ENCODE results near the gene AGBL4. TPM values are rescaled to one million over a fixed set of nuclear protein-coding genes. Genes with fewer than 3 reads are reported as not detected.

Gene AGBL4
- polyA plus RNA-seq, 3 donors: 0.05 TPM; not detected in 2

DNA sequence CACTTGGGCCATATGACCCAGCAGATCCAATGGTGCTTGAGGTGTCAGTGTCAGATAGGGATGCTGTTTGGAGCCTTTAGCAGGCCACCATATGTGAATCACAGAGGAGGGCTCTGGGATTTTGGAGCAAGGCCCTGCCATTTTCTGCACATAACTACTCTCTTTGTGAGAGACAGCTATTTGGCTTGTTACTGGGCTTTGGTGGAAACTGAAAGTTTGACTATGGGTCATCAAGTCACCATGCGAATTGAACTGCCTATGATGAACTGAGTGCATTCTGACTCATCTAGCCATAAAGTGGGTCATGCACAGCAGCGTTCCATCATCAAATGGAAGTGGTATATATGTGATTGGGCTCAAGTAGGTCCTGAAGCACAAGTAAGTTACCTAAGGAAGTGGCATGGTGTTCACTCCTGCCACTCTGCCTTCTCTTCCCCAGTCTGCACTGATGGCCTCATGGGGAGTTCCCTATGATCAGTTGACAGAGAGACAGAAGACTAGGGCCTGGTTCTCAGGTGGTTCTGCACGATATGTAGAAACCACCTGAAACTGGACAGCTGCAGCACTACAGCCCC lies 447.3 kb downstream of the AGBL4 start:
- H3K4me1 Mint-ChIP-seq: no peaks in the 10 kb centered on the region
- no peak overlapping the region for H3K4me3 Mint-ChIP-seq
- no peak overlapping the region for H3K27ac Mint-ChIP-seq

DNA sequence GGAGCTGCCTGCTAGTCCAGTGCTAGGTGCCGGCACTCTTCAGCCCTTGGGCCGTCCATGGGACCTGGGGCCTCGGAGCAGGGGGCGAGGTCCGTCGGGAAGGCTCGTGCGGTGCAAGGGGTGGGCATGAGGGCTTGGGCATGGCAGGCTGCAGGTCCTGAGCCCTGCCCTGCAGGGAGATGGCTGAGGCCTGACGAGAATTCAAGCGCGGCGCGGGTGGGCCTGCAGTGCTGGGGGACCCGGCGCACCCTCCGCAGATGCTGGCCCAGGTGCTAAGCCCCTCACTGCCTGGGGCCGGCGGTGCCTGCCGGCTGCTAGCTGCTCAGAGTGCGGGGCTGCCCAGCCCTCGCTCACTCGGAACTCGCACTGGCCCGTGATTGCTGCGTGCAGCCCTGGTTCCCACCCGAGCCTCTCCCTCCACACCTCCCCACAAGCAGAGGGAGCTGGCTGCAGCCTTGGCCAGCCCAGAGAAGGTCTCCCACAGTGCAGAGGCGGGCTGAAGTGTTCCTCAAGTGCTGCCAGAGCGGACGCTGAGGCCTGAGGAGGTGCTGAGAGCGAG lies 467.0 kb downstream of the AGBL4 start:
- Histone ChIP-seq H3K79me2 (ENCODE audit: insufficient read depth, low read length) (no peaks in the 10 kb centered on the region), H3K4me1 (ENCODE audit: control insufficient read depth in 1 of 2, insufficient read depth in 2 of 2, low read length in 2 of 2) (no peaks in the 10 kb centered on the region), H3K9ac (ENCODE audit: insufficient read depth, low read length, poor library complexity, severe bottlenecking) (no peak overlapping the region), H3K4me2 (replicated peaks; ENCODE audit: extremely low read depth, low read length, poor library complexity, severe bottlenecking) (no peak overlapping the region), H4K20me1 (ENCODE audit: insufficient read depth, low read length) (no peaks in the 10 kb centered on the region), H3K36me3 (replicated peaks in 1 of 2; ENCODE audit: control insufficient read depth in 1 of 2, insufficient read depth in 2 of 2, low read length in 2 of 2) (no peaks in the 10 kb centered on the region), H3K27me3 (ENCODE audit: control insufficient read depth in 2 of 2, insufficient read depth in 2 of 2, low read length in 2 of 2) (no peaks in the 10 kb centered on the region), H2AFZ (ENCODE audit: insufficient read depth, low read depth, low read length, poor library complexity, severe bottlenecking) (no peak overlapping the region), H3K9me3 (replicated peaks in 1 of 2; ENCODE audit: control insufficient read depth in 1 of 2, insufficient read depth in 1 of 2, low read length in 2 of 2) (peaks cover 42 to 53% of the 10 kb centered on the region in 2 donors), H3K27ac (ENCODE audit: low read depth in 1 of 2, low read length in 2 of 2) (no peak overlapping the region), H3K4me3 (replicated peaks in 1 of 3; ENCODE audit: low read depth in 2 of 3, low read length in 3 of 3) (no peak overlapping the region)
- H3K9me3 Mint-ChIP-seq: peaks cover 19 to 44% (median 24%) of the 10 kb centered on the region in 7 donors
- WGBS (ENCODE audit: insufficient coverage): 97% methylated on average over 25 of the region's 30 CpGs
- H3K4me1 Mint-ChIP-seq: no peaks in the 10 kb centered on the region
- peaks cover 0 to 2% (median 0%) of the 10 kb centered on the region in 3 donors for H3K27me3 Mint-ChIP-seq (ENCODE audit: low read depth in 3 of 3)
- no peak for DNase-seq
- TF ChIP-seq, protein P1, sequence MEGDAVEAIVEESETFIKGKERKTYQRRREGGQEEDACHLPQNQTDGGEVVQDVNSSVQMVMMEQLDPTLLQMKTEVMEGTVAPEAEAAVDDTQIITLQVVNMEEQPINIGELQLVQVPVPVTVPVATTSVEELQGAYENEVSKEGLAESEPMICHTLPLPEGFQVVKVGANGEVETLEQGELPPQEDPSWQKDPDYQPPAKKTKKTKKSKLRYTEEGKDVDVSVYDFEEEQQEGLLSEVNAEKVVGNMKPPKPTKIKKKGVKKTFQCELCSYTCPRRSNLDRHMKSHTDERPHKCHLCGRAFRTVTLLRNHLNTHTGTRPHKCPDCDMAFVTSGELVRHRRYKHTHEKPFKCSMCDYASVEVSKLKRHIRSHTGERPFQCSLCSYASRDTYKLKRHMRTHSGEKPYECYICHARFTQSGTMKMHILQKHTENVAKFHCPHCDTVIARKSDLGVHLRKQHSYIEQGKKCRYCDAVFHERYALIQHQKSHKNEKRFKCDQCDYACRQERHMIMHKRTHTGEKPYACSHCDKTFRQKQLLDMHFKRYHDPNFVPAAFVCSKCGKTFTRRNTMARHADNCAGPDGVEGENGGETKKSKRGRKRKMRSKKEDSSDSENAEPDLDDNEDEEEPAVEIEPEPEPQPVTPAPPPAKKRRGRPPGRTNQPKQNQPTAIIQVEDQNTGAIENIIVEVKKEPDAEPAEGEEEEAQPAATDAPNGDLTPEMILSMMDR (IDR thresholded peaks at IDR 0.05): no peak
- no peaks in the 10 kb centered on the region for H3K36me3 Mint-ChIP-seq
- H3K4me3 Mint-ChIP-seq: no peak overlapping the region
- intact Hi-C loops (cut with micrococcal nuclease): no loop called here
- no peak overlapping the region for H3K27ac Mint-ChIP-seq

More for the DNA sequence above, 447.3 kb downstream of the AGBL4 start:
- H3K4me1 ChIP-seq (ENCODE audit: control insufficient read depth in 1 of 2, insufficient read depth in 2 of 2, low read length in 2 of 2): no peaks in the 10 kb centered on the region
- WGBS (ENCODE audit: insufficient coverage): 100% methylated on average over 1 of the region's 3 CpGs
- intact Hi-C loops (cut with micrococcal nuclease): no loop called here
- no peaks in the 10 kb centered on the region for H3K27me3 ChIP-seq (ENCODE audit: control insufficient read depth in 2 of 2, insufficient read depth in 2 of 2, low read length in 2 of 2)
- no peak overlapping the region for H3K4me3 ChIP-seq (replicated peaks in 1 of 3; ENCODE audit: low read depth in 2 of 3, low read length in 3 of 3)
- DNase-seq: no peak
- H3K4me2 ChIP-seq (replicated peaks; ENCODE audit: extremely low read depth, low read length, poor library complexity, severe bottlenecking): no peak overlapping the region
- H2AFZ ChIP-seq (ENCODE audit: insufficient read depth, low read depth, low read length, poor library complexity, severe bottlenecking): no peak overlapping the region
- TF ChIP-seq, protein P1 (IDR thresholded peaks at IDR 0.05): no peak
- no peak overlapping the region for H3K27ac ChIP-seq (ENCODE audit: low read depth in 1 of 2, low read length in 2 of 2)
- H3K9me3 Mint-ChIP-seq: peaks cover 9 to 26% (median 16%) of the 10 kb centered on the region in 7 donors
- H4K20me1 ChIP-seq (ENCODE audit: insufficient read depth, low read length): no peaks in the 10 kb centered on the region
- H3K36me3 ChIP-seq (replicated peaks in 1 of 2; ENCODE audit: control insufficient read depth in 1 of 2, insufficient read depth in 2 of 2, low read length in 2 of 2): no peaks in the 10 kb centered on the region
- H3K36me3 Mint-ChIP-seq: no peaks in the 10 kb centered on the region
- H3K79me2 ChIP-seq (ENCODE audit: insufficient read depth, low read length): no peaks in the 10 kb centered on the region
- H3K27me3 Mint-ChIP-seq (ENCODE audit: low read depth in 3 of 3): peaks cover 0 to 2% (median 0%) of the 10 kb centered on the region in 3 donors
- H3K9ac ChIP-seq (ENCODE audit: insufficient read depth, low read length, poor library complexity, severe bottlenecking): no peak overlapping the region
- H3K9me3 ChIP-seq (replicated peaks in 1 of 2; ENCODE audit: control insufficient read depth in 1 of 2, insufficient read depth in 1 of 2, low read length in 2 of 2): peaks cover 27 to 39% of the 10 kb centered on the region in 2 donors
